ENCODE measurements around the gene TSPAN16.

Gene TSPAN16

GRCh38 chr19:11295665-11296245 lies at the start of gene TSPAN16:
TSPAN16 (plus strand) TSS chr19:11296160; CDS start chr19:11296298, 138 bp downstream.
- no peak for DNase-seq

- DNase-seq: no peak
These were observed 49.0 kb upstream of the TSPAN16 start for GRCh38 chr19:11246941-11247340.

- DNase-seq: no peak
These were observed 48.6 kb upstream of the TSPAN16 start for GRCh38 chr19:11247391-11247790.

- no peak for DNase-seq
These were observed 48.0 kb upstream of the TSPAN16 start for GRCh38 chr19:11247934-11248333.

- no peak for DNase-seq
These were observed 47.1 kb upstream of the TSPAN16 start for GRCh38 chr19:11248852-11249251.

- no peak for DNase-seq
These were observed 44.7 kb upstream of the TSPAN16 start for GRCh38 chr19:11251217-11251616.

- no peak for DNase-seq
These were observed 44.2 kb upstream of the TSPAN16 start for GRCh38 chr19:11251650-11252314.

GRCh38 chr19:11252665-11253355 lies 43.1 kb upstream of the TSPAN16 start:
- DNase-seq: no peak

- no peak for DNase-seq
These were observed 41.3 kb upstream of the TSPAN16 start for GRCh38 chr19:11254666-11255065.

GRCh38 chr19:11256189-11256588 lies 39.8 kb upstream of the TSPAN16 start:
- DNase-seq: no peak

- DNase-seq: no peak
These were observed 38.0 kb upstream of the TSPAN16 start for GRCh38 chr19:11257846-11258380.

GRCh38 chr19:11260996-11261395 lies 35.0 kb upstream of the TSPAN16 start:
- no peak for DNase-seq

GRCh38 chr19:11261431-11261970 lies 34.5 kb upstream of the TSPAN16 start:
- no peak for DNase-seq

- DNase-seq: peak; percentile 28
These were observed 33.8 kb upstream of the TSPAN16 start, which contains the start of gene DOCK6 for GRCh38 chr19:11261971-11262839. DOCK6 (minus strand) TSS chr19:11262524; CDS start chr19:11262440, 84 bp downstream.

GRCh38 chr19:11263726-11264125 lies 32.2 kb upstream of the TSPAN16 start:
- DNase-seq: no peak

- DNase-seq: no peak
These were observed 31.3 kb upstream of the TSPAN16 start for GRCh38 chr19:11264452-11265176.

GRCh38 chr19:11265177-11265784 lies 30.7 kb upstream of the TSPAN16 start:
- DNase-seq: no peak

- no peak for DNase-seq
These were observed 30.1 kb upstream of the TSPAN16 start for GRCh38 chr19:11265785-11266236.

- no peak for DNase-seq
These were observed 28.5 kb upstream of the TSPAN16 start for GRCh38 chr19:11267316-11268085.

GRCh38 chr19:11268783-11269267 lies 27.1 kb upstream of the TSPAN16 start:
- DNase-seq: no peak
